Measurements from ENCODE around the gene CDC42SE1. TPM values are rescaled to one million over a fixed set of nuclear protein-coding genes. Genes with fewer than 3 reads are reported as not detected.
"Not testable (repeated sequence)": the region's sequence is repeated elsewhere in the genome, so short reads cannot be mapped to it uniquely, and the experiment has no call there.

The CDC42SE1 gene
- 100 to 1,000 TPM; 213 to 481 TPM for total RNA-seq

GRCh38 chr1:151059109-151060006 lies at the start of gene CDC42SE1:
Gene CDC42SE1 (minus strand): TSS chr1:151059622. CDS start chr1:151055730, 3,892 bp downstream.
- peak within 1 kb of the TSS; percentile 94 for H3K4me3 Mint-ChIP-seq
- no peaks in the 10 kb centered on the region for H3K27me3 Mint-ChIP-seq
- H3K4me1 Mint-ChIP-seq (ENCODE audit: low read depth in 2 of 2) = peaks cover 55 to 64% of the 10 kb centered on the region in 2 donors
- H3K9me3 Mint-ChIP-seq = no peaks in the 10 kb centered on the region
- H3K27ac Mint-ChIP-seq = peak within 1 kb of the TSS; percentile 97 to 99
- H3K36me3 Mint-ChIP-seq = peaks cover 39% of the 10 kb centered on the region
- peak; percentile 93 for DNase-seq (ENCODE audit: low spot score)
- ATAC-seq = peak; percentile 86 to 87

GRCh38 chr1:151108331-151108730 lies 48.9 kb upstream of the CDC42SE1 start:
- no peaks in the 10 kb centered on the region for H3K4me1 Mint-ChIP-seq (ENCODE audit: low read depth in 2 of 2)
- H3K27me3 Mint-ChIP-seq = no peaks in the 10 kb centered on the region
- DNase-seq (ENCODE audit: low spot score) = no peak
- H3K36me3 Mint-ChIP-seq = no peaks in the 10 kb centered on the region
- H3K4me3 Mint-ChIP-seq = no peak overlapping the region
- no peak for ATAC-seq
- no peaks in the 10 kb centered on the region for H3K9me3 Mint-ChIP-seq
- H3K27ac Mint-ChIP-seq = no peak overlapping the region

GRCh38 chr1:151106894-151107293 lies 47.5 kb upstream of the CDC42SE1 start:
- ATAC-seq = no peak
- no peaks in the 10 kb centered on the region for H3K36me3 Mint-ChIP-seq

GRCh38 chr1:151104630-151105029 lies 45.2 kb upstream of the CDC42SE1 start:
- Mint-ChIP-seq H3K27me3 (no peaks in the 10 kb centered on the region), H3K36me3 (no peaks in the 10 kb centered on the region), H3K4me3 (no peak overlapping the region), H3K9me3 (no peaks in the 10 kb centered on the region), H3K4me1 (ENCODE audit: low read depth in 2 of 2) (no peaks in the 10 kb centered on the region), H3K27ac (peak overlapping the region in 1 of 2 donors; percentile 67)
- no peak for DNase-seq (ENCODE audit: low spot score)
- ATAC-seq = no peak

More at GRCh38 chr1:151106894-151107293, 47.5 kb upstream of the CDC42SE1 start:
- Mint-ChIP-seq H3K4me1 (ENCODE audit: low read depth in 2 of 2) (no peaks in the 10 kb centered on the region), H3K4me3 (no peak overlapping the region), H3K9me3 (no peaks in the 10 kb centered on the region), H3K27ac (no peak overlapping the region), H3K27me3 (no peaks in the 10 kb centered on the region)
- no peak for DNase-seq (ENCODE audit: low spot score)

- Mint-ChIP-seq H3K9me3 (no peaks in the 10 kb centered on the region), H3K27me3 (no peaks in the 10 kb centered on the region), H3K27ac (no peak overlapping the region)
These were observed 38.7 kb upstream of the CDC42SE1 start for GRCh38 chr1:151098126-151098525.

GRCh38 chr1:151097426-151097825 lies 38.0 kb upstream of the CDC42SE1 start:
- H3K36me3 Mint-ChIP-seq = not testable (repeated sequence)

More at GRCh38 chr1:151098126-151098525, 38.7 kb upstream of the CDC42SE1 start:
- no peak for ATAC-seq
- H3K36me3 Mint-ChIP-seq = no peaks in the 10 kb centered on the region
- no peaks in the 10 kb centered on the region for H3K4me1 Mint-ChIP-seq (ENCODE audit: low read depth in 2 of 2)
- H3K4me3 Mint-ChIP-seq = no peak overlapping the region
- no peak for DNase-seq (ENCODE audit: low spot score)

GRCh38 chr1:151085953-151086559 lies 26.6 kb upstream of the CDC42SE1 start:
- Mint-ChIP-seq H3K4me1 (ENCODE audit: low read depth in 2 of 2) (no peaks in the 10 kb centered on the region), H3K36me3 (no peaks in the 10 kb centered on the region), H3K27ac (no peak overlapping the region), H3K27me3 (no peaks in the 10 kb centered on the region), H3K4me3 (no peak overlapping the region), H3K9me3 (no peaks in the 10 kb centered on the region)
- ATAC-seq (no peak), DNase-seq (ENCODE audit: low spot score) (no peak)

More at GRCh38 chr1:151097426-151097825, 38.0 kb upstream of the CDC42SE1 start:
- ATAC-seq; H3K4me1 Mint-ChIP-seq (ENCODE audit: low read depth in 2 of 2); H3K27me3 Mint-ChIP-seq; DNase-seq (ENCODE audit: low spot score); H3K4me3 Mint-ChIP-seq; H3K9me3 Mint-ChIP-seq: not testable (repeated sequence)
- peak overlapping the region in 1 of 2 donors; percentile 6 for H3K27ac Mint-ChIP-seq

- peak overlapping the region; percentile 99 for H3K27ac Mint-ChIP-seq
- H3K9me3 Mint-ChIP-seq = no peaks in the 10 kb centered on the region
- DNase-seq (ENCODE audit: low spot score) (no peak), ATAC-seq (no peak)
- H3K4me3 Mint-ChIP-seq = peak overlapping the region; percentile 98
- no peaks in the 10 kb centered on the region for H3K27me3 Mint-ChIP-seq
- H3K4me1 Mint-ChIP-seq (ENCODE audit: low read depth in 2 of 2) = peaks cover 14 to 15% of the 10 kb centered on the region in 2 donors
- no peaks in the 10 kb centered on the region for H3K36me3 Mint-ChIP-seq
These were observed 12.8 kb upstream of the CDC42SE1 start for GRCh38 chr1:151072224-151072623.

GRCh38 chr1:151070474-151071276 lies 11.3 kb upstream of the CDC42SE1 start, which contains the start of gene GABPB2:
Gene GABPB2 (plus strand): TSS chr1:151070761. CDS start chr1:151088190, 17,429 bp downstream.
- ATAC-seq = peak; percentile 95 to 97
- peak; percentile 92 for DNase-seq (ENCODE audit: low spot score)
- Mint-ChIP-seq H3K36me3 (no peaks in the 10 kb centered on the region), H3K27ac (peak within 1 kb of the TSS; percentile 99), H3K4me1 (ENCODE audit: low read depth in 2 of 2) (peaks cover 14 to 15% of the 10 kb centered on the region in 2 donors), H3K4me3 (peak within 1 kb of the TSS; percentile 98), H3K27me3 (no peaks in the 10 kb centered on the region), H3K9me3 (no peaks in the 10 kb centered on the region)

- Mint-ChIP-seq H3K9me3 (no peaks in the 10 kb centered on the region), H3K36me3 (no peaks in the 10 kb centered on the region), H3K27me3 (no peaks in the 10 kb centered on the region), H3K27ac (peak overlapping the region; percentile 99), H3K4me1 (ENCODE audit: low read depth in 2 of 2) (peaks cover 14 to 19% of the 10 kb centered on the region in 2 donors), H3K4me3 (peak overlapping the region; percentile 98)
- DNase-seq (ENCODE audit: low spot score) = no peak
- no peak for ATAC-seq
These were observed 9.7 kb upstream of the CDC42SE1 start for GRCh38 chr1:151069103-151069486.

GRCh38 chr1:151067185-151067584 lies 7.8 kb upstream of the CDC42SE1 start:
- Mint-ChIP-seq H3K4me1 (ENCODE audit: low read depth in 2 of 2) (peaks cover 18 to 19% of the 10 kb centered on the region in 2 donors), H3K27me3 (no peaks in the 10 kb centered on the region), H3K36me3 (no peaks in the 10 kb centered on the region), H3K27ac (no peak overlapping the region), H3K4me3 (no peak overlapping the region), H3K9me3 (no peaks in the 10 kb centered on the region)
- no peak for DNase-seq (ENCODE audit: low spot score)
- no peak for ATAC-seq

GRCh38 chr1:151065089-151065645 lies 5.7 kb upstream of the CDC42SE1 start:
- Mint-ChIP-seq H3K36me3 (no peaks in the 10 kb centered on the region), H3K27ac (peak overlapping the region in 1 of 2 donors; percentile 49), H3K9me3 (no peaks in the 10 kb centered on the region), H3K4me3 (no peak overlapping the region), H3K4me1 (ENCODE audit: low read depth in 2 of 2) (peaks cover 19 to 31% of the 10 kb centered on the region in 2 donors), H3K27me3 (no peaks in the 10 kb centered on the region)
- ATAC-seq (no peak), DNase-seq (ENCODE audit: low spot score) (no peak)

- Mint-ChIP-seq H3K27ac (no peak overlapping the region), H3K4me1 (ENCODE audit: low read depth in 2 of 2) (peaks cover 24 to 35% of the 10 kb centered on the region in 2 donors), H3K36me3 (peaks cover 13% of the 10 kb centered on the region), H3K27me3 (no peaks in the 10 kb centered on the region), H3K4me3 (no peak overlapping the region), H3K9me3 (no peaks in the 10 kb centered on the region)
- no peak for ATAC-seq
- DNase-seq (ENCODE audit: low spot score) = no peak
These were observed 3.4 kb upstream of the CDC42SE1 start for GRCh38 chr1:151062741-151063371.
